NCI-H2107 (cell line): ENCODE data around the gene OR2A5.
"Not testable (repeated sequence)": the region's sequence is repeated elsewhere in the genome, so short reads cannot be mapped to it uniquely, and the experiment has no call there.

Experiments used
- DNase-seq: peaks from one replicate; lab custom pipeline; 2025; lab: John Stamatoyannopoulos, UW

OR2A5 gene

GRCh38 chr7:144048648-144049047 is at the start of gene OR2A5:
OR2A5 (plus strand) TSS chr7:144048948; CDS start chr7:144050402, 1,454 bp downstream.
- DNase-seq = no peak

GRCh38 chr7:144000020-144000419 is 48.7 kb upstream of the OR2A5 start, which contains the start of gene OR6B1:
OR6B1 (plus strand) TSS chr7:144000320; CDS start chr7:144003997, 3,677 bp downstream.
- no peak for DNase-seq

GRCh38 chr7:144001543-144001942 is 47.2 kb upstream of the OR2A5 start:
- DNase-seq = no peak

- DNase-seq = no peak
Measured at GRCh38 chr7:144004703-144005102, 44.0 kb upstream of the OR2A5 start.

GRCh38 chr7:144006029-144006691 is 42.6 kb upstream of the OR2A5 start:
- no peak for DNase-seq

- no peak for DNase-seq
Measured at GRCh38 chr7:144006692-144007042, 42.1 kb upstream of the OR2A5 start.

GRCh38 chr7:144009361-144009760 is 39.4 kb upstream of the OR2A5 start:
- DNase-seq = no peak

- not testable (repeated sequence) for DNase-seq
Measured at GRCh38 chr7:144010061-144010460, 38.7 kb upstream of the OR2A5 start.

GRCh38 chr7:144010821-144011220 is 37.9 kb upstream of the OR2A5 start:
- DNase-seq = not testable (repeated sequence)

- DNase-seq = no peak
Measured at GRCh38 chr7:144011458-144012230, 37.1 kb upstream of the OR2A5 start.

GRCh38 chr7:144018065-144018464 is 30.7 kb upstream of the OR2A5 start:
- DNase-seq = no peak

GRCh38 chr7:144019457-144019856 is 29.3 kb upstream of the OR2A5 start:
- DNase-seq = no peak

GRCh38 chr7:144020340-144020739 is 28.4 kb upstream of the OR2A5 start:
- no peak for DNase-seq

GRCh38 chr7:144022169-144022568 is 26.6 kb upstream of the OR2A5 start:
- DNase-seq = no peak

GRCh38 chr7:144023171-144023827 is 25.4 kb upstream of the OR2A5 start:
- DNase-seq = no peak

- DNase-seq = no peak
Measured at GRCh38 chr7:144024213-144024612, 24.5 kb upstream of the OR2A5 start.

- no peak for DNase-seq
Measured at GRCh38 chr7:144026203-144026883, 22.4 kb upstream of the OR2A5 start.

- no peak for DNase-seq
Measured at GRCh38 chr7:144027070-144027469, 21.7 kb upstream of the OR2A5 start.

- DNase-seq = no peak
Measured at GRCh38 chr7:144027974-144028373, 20.8 kb upstream of the OR2A5 start.

- no peak for DNase-seq
Measured at GRCh38 chr7:144028547-144028946, 20.2 kb upstream of the OR2A5 start.

- DNase-seq = no peak
Measured at GRCh38 chr7:144032516-144032915, 16.2 kb upstream of the OR2A5 start.

- no peak for DNase-seq
Measured at GRCh38 chr7:144032985-144033709, 15.6 kb upstream of the OR2A5 start.
